Inflammatory macrophage (primary cell): ENCODE results near the gene KIN.
"Not testable (repeated sequence)": the region's sequence is repeated elsewhere in the genome, so short reads cannot be mapped to it uniquely, and the experiment has no call there.

Source experiments
- DNase-seq, 2 donors: peaks; one replicate each; pipeline ENCODE4 v3.0.0-alpha.2; 2020 to 2022

KIN gene

GRCh38 chr10:7794251-7795026, 6.6 kb upstream of the KIN start:
- DNase-seq = no peak

GRCh38 chr10:7792541-7792940, 4.7 kb upstream of the KIN start:
- DNase-seq = no peak

- DNase-seq = no peak
Observed at GRCh38 chr10:7789390-7789789, 1.6 kb upstream of the KIN start.

GRCh38 chr10:7788639-7789286, 970 bp upstream of the KIN start:
- no peak for DNase-seq

- peak in 1 of 2 donors; percentile 5 for DNase-seq
Observed at GRCh38 chr10:7787150-7787856, 490 bp downstream of the KIN start.

- DNase-seq = peak in 1 of 2 donors; percentile 26
Observed at GRCh38 chr10:7786430-7786829, 1.4 kb downstream of the KIN start.

- not testable (repeated sequence) for DNase-seq
Observed at GRCh38 chr10:7782194-7782593, 5.6 kb downstream of the KIN start.

GRCh38 chr10:7776777-7777176, 11.0 kb downstream of the KIN start:
- DNase-seq = no peak

GRCh38 chr10:7773845-7774801, 13.7 kb downstream of the KIN start:
- no peak for DNase-seq

- no peak for DNase-seq
Observed at GRCh38 chr10:7768417-7768816, 19.4 kb downstream of the KIN start.

- no peak for DNase-seq
Observed at GRCh38 chr10:7767209-7767608, 20.6 kb downstream of the KIN start.

GRCh38 chr10:7766241-7766640, 21.6 kb downstream of the KIN start:
- DNase-seq = no peak

GRCh38 chr10:7763929-7764328, 23.9 kb downstream of the KIN start:
- peak; percentile 56 to 57 for DNase-seq

- peak in 1 of 2 donors; percentile 30 for DNase-seq
Observed at GRCh38 chr10:7756360-7756992, 31.3 kb downstream of the KIN start.

- DNase-seq = no peak
Observed at GRCh38 chr10:7755103-7755502, 32.7 kb downstream of the KIN start.

GRCh38 chr10:7752251-7752650, 35.5 kb downstream of the KIN start:
- DNase-seq = no peak

GRCh38 chr10:7750222-7750621, 37.6 kb downstream of the KIN start:
- DNase-seq = no peak

GRCh38 chr10:7748637-7749036, 39.2 kb downstream of the KIN start:
- DNase-seq = not testable (repeated sequence)

- DNase-seq = no peak
Observed at GRCh38 chr10:7744307-7744706, 43.5 kb downstream of the KIN start.

GRCh38 chr10:7738536-7739407, 49.0 kb downstream of the KIN start:
- DNase-seq = no peak

- no peak for DNase-seq
Observed at GRCh38 chr10:7734821-7735220, 53.0 kb downstream of the KIN start.
